Ovary (tissue), 9 donors: Measurements from ENCODE around the gene LINGO4. TPM values are rescaled to one million over a fixed set of nuclear protein-coding genes. Genes with fewer than 3 reads are reported as not detected.
A peak's percentile ranks its signal among the peaks of the same experiment; 100 is the strongest.

ENCODE experiments used
- DNase-seq, 5 donors: peaks; one replicate each; pipeline ENCODE4 v3.0.0-alpha.2; 2019 to 2020
- H3K27ac ChIP-seq, 2 donors: fragments of 200-600 bp; one replicate each; pipeline versions ENCODE4 v1.5.1 to v1.8.0; 2019 to 2022
- H3K27me3 ChIP-seq: fragments of 200-600 bp; one replicate; pipeline ENCODE4 v1.8.0; 2022
- H3K36me3 ChIP-seq: fragments of 200-600 bp; sonication (generic); one replicate; pipeline ENCODE4 v1.5.1; 2019
- H3K4me1 ChIP-seq: one replicate; pipeline ENCODE4 v1.8.1; 2013; ENCODE audit warnings: mild to moderate bottlenecking, moderate library complexity; ENCODE audit not compliant: insufficient read depth
- H3K4me3 ChIP-seq: fragments of 200-600 bp; sonication (generic); one replicate; pipeline ENCODE4 v1.5.1; 2017
- H3K9me3 ChIP-seq, 2 donors: fragments of 200-600 bp in 1 of 2; sonication (generic) in 1 of 2; one replicate each; pipeline versions ENCODE4 v1.5.1 to v1.8.1; 2013 to 2019; ENCODE audit warnings: mild to moderate bottlenecking in 1 of 2, moderate library complexity in 1 of 2
- CTCF ChIP-seq, 3 donors: fragments of 450-650 bp in 2 of 3; fragments of 200-600 bp in 1 of 3; IDR thresholded peaks; one replicate each; pipeline versions ENCODE4 v1.5.1 to v1.8.0; 2016 to 2022; ENCODE audit warnings: antibody characterized with exemption in 3 of 3, mild to moderate bottlenecking in 1 of 3
- EP300 ChIP-seq: sonication (generic); formaldehyde crosslinking; IDR thresholded peaks from one replicate; pipeline ENCODE4 v1.6.1; 2017; ENCODE audit warnings: antibody characterized with exemption
- POLR2A ChIP-seq: fragments of 450-650 bp; IDR thresholded peaks from one replicate; pipeline ENCODE4 v1.6.1; 2017; ENCODE audit warnings: antibody characterized with exemption, mild to moderate bottlenecking, moderate library complexity
- WGBS, 3 donors: extraction: QIAGEN DNeasy Blood & Tissue Kit in 1 of 3; methylation state at CpG; one replicate each; pipeline versions ENCODE4 v1.1.5 to v1.1.7; 2013 to 2017; 5-methylcytosine and 5-hydroxymethylcytosine counted together
- intact Hi-C, 4 donors: fragments of 100-400 bp; cut with DNase I; formaldehyde crosslinking; loops; one replicate each; pipeline versions ENCODE4 v1.11.0 to v1.15.1; 2022 to 2023
- polyA plus RNA-seq, 2 donors: library from polyadenylated mRNA; stranded (reverse); fragments of 200-250 nt in 1 of 2; fragments of 350-450 nt in 1 of 2; fragmentation: Illumina TruSeq in 1 of 2; extraction: RNeasy Lipid Tissue Mini Kit (QIAGEN cat#74804) in 1 of 2; gene quantifications; one replicate each; pipeline ENCODE4 v1.2.3, GENCODE V29; 2013 to 2014
- total RNA-seq, 7 donors: library from RNA; depleted of rRNA in 2 of 7; stranded (reverse); fragments of >200 nt in 2 of 7; fragmentation: NEBNext Ultra II Directional in 3 of 7; extraction: Animal tissue kit (Norgen Biotek cat#: 25700) in 3 of 7; gene quantifications; one replicate each; pipeline versions ENCODE4 v1.1.0 to v1.2.4, GENCODE V29; 2016 to 2023
- donor health status: DM: no; HTN: no; CAD: no; lungs with moderate emphysema.
- donor health status: DM: no; HTN: no; CAD: no.
- donor health status: Bipolar disorder and iron deficiency.
- donor health status: DM: yes; HTN: yes; CAD: no.
- donor health status: DM: no; HTN: no; CAD: no.
- donor health status: DM: yes; HTN: yes; CAD: no.

LINGO4 gene
- total and polyA plus RNA-seq, 9 donors, result 0.08 to 0.34 (median 0.10) TPM; not detected in 6

GRCh38 chr1:151763990-151764389 lies 41.2 kb downstream of the LINGO4 start:
- no peak for DNase-seq
- H3K36me3 ChIP-seq, result no peaks in the 10 kb centered on the region
- peaks cover 2% of the 10 kb centered on the region for H3K4me1 ChIP-seq
- intact Hi-C loops, result no loop called here
- no peaks in the 10 kb centered on the region for H3K27me3 ChIP-seq
- peak overlapping the region; percentile 58 for H3K4me3 ChIP-seq
- 45 to 62% (median 56%) methylated on average over 10 of the region's 10 CpGs for WGBS, 3 donors
- H3K9me3 ChIP-seq, result no peaks in the 10 kb centered on the region
- H3K27ac ChIP-seq, result peak overlapping the region; percentile 79 to 88
- no peak for TF ChIP-seq EP300
- TF ChIP-seq CTCF (IDR thresholded peaks at IDR 0.05), result no peak
- TF ChIP-seq POLR2A, result no peak

- Histone ChIP-seq H3K36me3 (no peaks in the 10 kb centered on the region), H3K9me3 (no peaks in the 10 kb centered on the region), H3K4me3 (peak within 1 kb of the TSS; percentile 58), H3K4me1 (peaks cover 2% of the 10 kb centered on the region), H3K27me3 (no peaks in the 10 kb centered on the region), H3K27ac (peak within 1 kb of the TSS; percentile 79 to 88)
- 0 to 1% (median 0%) methylated on average over 57 to 68 of the region's 68 CpGs for WGBS, 3 donors
- peak; percentile 31 for TF ChIP-seq POLR2A
- TF ChIP-seq CTCF (IDR thresholded peaks at IDR 0.05), result no peak
- no peak for TF ChIP-seq EP300
- peak; percentile 72 to 90 (median 77) for DNase-seq
- intact Hi-C loops, result no loop called here
These were observed 42.0 kb downstream of the LINGO4 start, which contains the start of gene MRPL9 for GRCh38 chr1:151762941-151763921. TSS of gene MRPL9 (minus strand) at chr1:151763496. CDS start at chr1:151763479, 17 bp downstream.

GRCh38 chr1:151760597-151761385 lies 44.4 kb downstream of the LINGO4 start:
- Histone ChIP-seq H3K27ac (no peak overlapping the region), H3K36me3 (no peaks in the 10 kb centered on the region), H3K4me3 (no peak overlapping the region), H3K9me3 (no peaks in the 10 kb centered on the region), H3K27me3 (no peaks in the 10 kb centered on the region), H3K4me1 (peaks cover 2% of the 10 kb centered on the region)
- WGBS, 3 donors, result 74 to 91% (median 87%) methylated on average over 7 of the region's 7 CpGs
- TF ChIP-seq POLR2A (no peak), EP300 (no peak), CTCF (IDR thresholded peaks at IDR 0.05) (no peak)
- DNase-seq, result no peak
- intact Hi-C loops, result no loop called here

- H3K36me3 ChIP-seq, result no peaks in the 10 kb centered on the region
- intact Hi-C loops, result no loop called here
These were observed 46.0 kb downstream of the LINGO4 start for GRCh38 chr1:151759241-151759640.

More at GRCh38 chr1:151759241-151759640, 46.0 kb downstream of the LINGO4 start:
- Histone ChIP-seq H3K4me3 (no peak overlapping the region), H3K9me3 (no peaks in the 10 kb centered on the region), H3K27ac (no peak overlapping the region), H3K27me3 (no peaks in the 10 kb centered on the region), H3K4me1 (peaks cover 2% of the 10 kb centered on the region)
- DNase-seq, result no peak
- TF ChIP-seq CTCF (IDR thresholded peaks at IDR 0.05) (no peak), EP300 (no peak), POLR2A (no peak)
